GM12891 (cell line): ENCODE data around the gene GIMAP5. TPM values are rescaled to one million over a fixed set of nuclear protein-coding genes. Genes with fewer than 3 reads are reported as not detected.
A peak's percentile ranks its signal among the peaks of the same experiment; 100 is the strongest.

Source experiments
- DNase-seq: peaks from one replicate; pipeline ENCODE4 v3.0.0; 2011; ENCODE audit warnings: low spot score; ENCODE audit not compliant: insufficient read length
- FAIRE-seq: peaks from 2 replicates; lab custom pipeline; 2011; peaks lifted over from hg19 to GRCh38; lab: Jason Lieb, UNC
- PAX5 ChIP-seq: IDR thresholded peaks from 2 replicates; pipeline ENCODE4 v1.6.1; 2011; ENCODE audit warnings: low read length, moderate library complexity, mild to moderate bottlenecking; ENCODE audit not compliant: insufficient read depth, severe bottlenecking
- POLR2A ChIP-seq: IDR thresholded peaks from 2 replicates; pipeline ENCODE4 v1.6.1; 2011; ENCODE audit warnings: low read depth, low read length, control low read depth
- POLR2AphosphoS5 ChIP-seq: IDR thresholded peaks from 2 replicates; pipeline ENCODE4 v1.6.1; 2011; ENCODE audit warnings: low read depth, low read length, control low read depth
- POU2F2 ChIP-seq: IDR thresholded peaks from 2 replicates; pipeline ENCODE4 v1.6.1; 2011; ENCODE audit warnings: low read depth, mild to moderate bottlenecking, control low read depth, low read length, moderate library complexity
- SPI1 ChIP-seq: IDR thresholded peaks from 2 replicates; pipeline ENCODE4 v1.6.1; 2011; ENCODE audit warnings: low read depth, low read length, control low read depth
- TAF1 ChIP-seq: IDR thresholded peaks from 2 replicates; pipeline ENCODE4 v1.6.1; 2011; ENCODE audit warnings: low read depth, low read length, control low read depth
- polyA plus RNA-seq: library from polyadenylated mRNA; unstranded; fragments of >200 nt; gene quantifications from one replicate; pipeline ENCODE4 v1.2.1, GENCODE V29; 2012; ENCODE audit warnings: low read depth, missing spikeins, inconsistent platforms; ENCODE audit not compliant: missing spikeins

Gene GIMAP5
- polyA plus RNA-seq, result 20.0 TPM

- DNase-seq (no peak), FAIRE-seq (peak; percentile 95)
- TF ChIP-seq POU2F2, result peak; percentile 11; the same call in 1 of the 2 replicates
- TF ChIP-seq TAF1, result peak; percentile 41; the same call in 1 of the 2 replicates
- TF ChIP-seq POLR2AphosphoS5, result peak; percentile 50; the same call in 1 of the 2 replicates
- TF ChIP-seq POLR2A, result peak; percentile 69
- TF ChIP-seq SPI1, result peak; percentile 69
- no peak for TF ChIP-seq PAX5
Observed at GRCh38 chr7:150737265-150738055, at the start of gene GIMAP5. TSS of gene GIMAP5 (plus strand) at chr7:150737418. CDS start at chr7:150740885, 3,467 bp downstream.

DNA sequence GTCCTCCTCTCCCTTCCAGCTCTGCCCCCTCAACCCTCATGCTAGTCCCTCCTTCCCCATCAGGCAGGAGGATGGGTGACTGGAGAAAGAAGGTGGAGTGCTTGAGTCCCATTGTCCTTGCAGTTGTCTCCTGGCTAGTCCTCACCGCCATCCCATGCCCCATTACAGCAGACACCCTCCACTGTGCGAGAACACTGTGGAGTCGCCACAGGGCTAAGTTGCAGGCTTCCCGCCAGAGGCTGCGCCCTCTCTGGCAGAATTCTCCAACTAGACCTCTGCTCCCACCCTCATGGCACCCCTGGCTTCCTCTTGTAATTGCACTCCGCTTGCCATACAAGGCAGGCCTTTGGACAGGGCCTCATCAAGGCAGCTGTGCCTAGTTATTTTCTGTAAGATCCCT lies 48.6 kb upstream of the GIMAP5 start:
- no peak for TF ChIP-seq TAF1
- TF ChIP-seq SPI1, result no peak
- no peak for TF ChIP-seq POLR2AphosphoS5
- TF ChIP-seq POU2F2, result no peak
- no peak for TF ChIP-seq PAX5
- FAIRE-seq (no peak), DNase-seq (no peak)

DNA sequence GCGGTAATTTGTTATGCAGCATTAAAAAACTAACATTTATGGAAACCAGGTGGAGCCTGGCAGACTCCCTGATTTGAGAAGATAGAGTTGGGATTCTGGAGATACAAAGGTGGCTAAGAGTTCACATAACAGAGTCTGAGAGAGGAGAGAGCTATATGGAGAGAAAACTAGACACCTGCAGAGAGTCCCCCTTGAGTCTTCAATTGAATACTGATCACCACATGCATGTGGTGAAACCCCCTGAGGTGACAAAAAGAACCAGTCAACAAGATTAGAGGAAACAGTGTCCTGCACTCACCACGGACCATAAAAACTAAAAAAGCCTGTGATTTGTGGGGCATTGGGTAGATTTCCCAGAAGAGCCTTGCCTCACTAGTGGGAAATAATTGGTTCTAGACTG lies 41.6 kb upstream of the GIMAP5 start:
- no peak for TF ChIP-seq POU2F2
- no peak for TF ChIP-seq POLR2A
- TF ChIP-seq SPI1, result no peak
- TF ChIP-seq POLR2AphosphoS5, result no peak
- no peak for TF ChIP-seq PAX5
- TF ChIP-seq TAF1, result no peak
- FAIRE-seq, result no peak
- DNase-seq, result no peak

- FAIRE-seq (no peak), DNase-seq (no peak)
- TF ChIP-seq POLR2AphosphoS5 (no peak), POU2F2 (no peak), TAF1 (no peak), POLR2A (no peak), SPI1 (no peak)
Observed at GRCh38 chr7:150703209-150703608, 34.0 kb upstream of the GIMAP5 start.

GRCh38 chr7:150715293-150715692 lies 21.9 kb upstream of the GIMAP5 start:
- DNase-seq (no peak), FAIRE-seq (no peak)
- TF ChIP-seq SPI1 (no peak), TAF1 (no peak), POU2F2 (no peak), PAX5 (no peak), POLR2AphosphoS5 (no peak), POLR2A (no peak)

- no peak for TF ChIP-seq SPI1
- no peak for TF ChIP-seq TAF1
- TF ChIP-seq POLR2AphosphoS5, result no peak
- TF ChIP-seq PAX5, result no peak
- no peak for TF ChIP-seq POU2F2
- TF ChIP-seq POLR2A, result no peak
- FAIRE-seq, result peak; percentile 23
Observed at GRCh38 chr7:150715738-150716137, 21.5 kb upstream of the GIMAP5 start.

DNA sequence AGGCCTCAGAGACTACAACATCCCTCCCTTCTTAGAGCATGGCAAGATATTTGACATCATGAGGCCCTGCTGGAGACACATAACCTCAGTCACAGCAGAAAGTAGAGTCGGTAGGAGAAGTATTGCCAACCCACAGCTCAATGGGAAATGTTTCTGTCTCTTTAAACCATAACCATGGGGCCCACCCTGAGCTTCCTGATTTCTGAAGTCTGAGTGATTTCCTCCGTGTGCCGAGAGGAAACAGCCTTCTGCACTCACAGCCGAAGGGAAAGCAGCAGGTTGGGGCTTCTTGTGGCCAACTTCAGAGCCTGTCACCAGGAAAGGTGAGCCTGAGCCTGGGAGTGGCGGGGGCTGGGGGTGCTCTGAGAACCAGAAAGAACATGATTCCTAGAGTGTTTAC lies 20.9 kb upstream of the GIMAP5 start, which contains the start of gene GIMAP1:
GIMAP1 (plus strand) TSS at position 246 of the 400 bp plus-strand sequence. CDS start 2,435 bp downstream, outside the sequence.
- DNase-seq (no peak), FAIRE-seq (peak; percentile 82)
- TF ChIP-seq POU2F2 (no peak), TAF1 (no peak), POLR2AphosphoS5 (no peak), POLR2A (no peak), SPI1 (no peak), PAX5 (no peak)

More at GRCh38 chr7:150715738-150716137, 21.5 kb upstream of the GIMAP5 start:
- no peak for DNase-seq

GRCh38 chr7:150716939-150717338 lies 20.3 kb upstream of the GIMAP5 start:
- DNase-seq, result no peak
- TF ChIP-seq POLR2AphosphoS5 (no peak), POU2F2 (no peak), SPI1 (no peak), PAX5 (no peak)
- no peak for FAIRE-seq

- TF ChIP-seq POLR2AphosphoS5 (no peak), POU2F2 (no peak), PAX5 (no peak), TAF1 (no peak), SPI1 (no peak), POLR2A (no peak)
- DNase-seq, result no peak
- no peak for FAIRE-seq
Observed at GRCh38 chr7:150717814-150718420, 19.3 kb upstream of the GIMAP5 start.
